KBM-7 (cell line): ENCODE measurements around the gene ARHGEF10L.
A peak's percentile ranks its signal among the peaks of the same experiment; 100 is the strongest.

Source experiments
- DNase-seq: peaks from one replicate; pipeline ENCODE4 v3.0.0-alpha.2; 2015
- in situ Hi-C: fragments of 300-500 bp; cut with MboI; formaldehyde crosslinking; loops from 2 replicates; pipeline ENCODE4 v1.14.3; 2020; ENCODE audit warnings: low sequenced_read_pairs, low pct_unique_long_range_greater_than_20kb, mixed read lengths

ARHGEF10L gene

GRCh38 chr1:17599291-17599953, 59.9 kb downstream of the ARHGEF10L start:
- in situ Hi-C loops: no loop called here
- DNase-seq: no peak

- in situ Hi-C loops: no loop called here
- DNase-seq: no peak
Measured at GRCh38 chr1:17599954-17600300, 60.4 kb downstream of the ARHGEF10L start.

- no peak for DNase-seq
- in situ Hi-C loops: no loop called here
Measured at GRCh38 chr1:17600321-17600720, 60.8 kb downstream of the ARHGEF10L start.

GRCh38 chr1:17601643-17602382, 62.3 kb downstream of the ARHGEF10L start:
- in situ Hi-C loops: no loop called here
- DNase-seq: no peak

- no peak for DNase-seq
- in situ Hi-C loops: no loop called here
Measured at GRCh38 chr1:17603091-17603841, 63.8 kb downstream of the ARHGEF10L start.

- no peak for DNase-seq
Measured at GRCh38 chr1:17605582-17606344, 66.3 kb downstream of the ARHGEF10L start.

GRCh38 chr1:17606826-17607440, 67.4 kb downstream of the ARHGEF10L start:
- peak; percentile 50 for DNase-seq
- in situ Hi-C loops: no loop called here

More at GRCh38 chr1:17605582-17606344, 66.3 kb downstream of the ARHGEF10L start:
- in situ Hi-C loops: no loop called here

GRCh38 chr1:17607644-17608581, 68.4 kb downstream of the ARHGEF10L start:
- in situ Hi-C loops: no loop called here

GRCh38 chr1:17609529-17609928, 70.0 kb downstream of the ARHGEF10L start:
- in situ Hi-C loops: no loop called here
- DNase-seq: no peak

More at GRCh38 chr1:17607644-17608581, 68.4 kb downstream of the ARHGEF10L start:
- DNase-seq: no peak

GRCh38 chr1:17610085-17610484, 70.6 kb downstream of the ARHGEF10L start:
- in situ Hi-C loops: loop anchor here (10.0 kb wide), 1 partner anchor 105 kb away; no protein-coding TSS in a partner anchor
- DNase-seq: no peak

GRCh38 chr1:17610713-17611112, 71.2 kb downstream of the ARHGEF10L start:
- in situ Hi-C loops: loop anchor here (10.0 kb wide), 1 partner anchor 106 kb away; no protein-coding TSS in a partner anchor
- DNase-seq: no peak

- DNase-seq: no peak
Measured at GRCh38 chr1:17611991-17612390, 72.5 kb downstream of the ARHGEF10L start.

GRCh38 chr1:17612831-17613230, 73.3 kb downstream of the ARHGEF10L start:
- in situ Hi-C loops: loop anchor here (10.0 kb wide), 1 partner anchor 108 kb away; no protein-coding TSS in a partner anchor
- DNase-seq: no peak

More at GRCh38 chr1:17611991-17612390, 72.5 kb downstream of the ARHGEF10L start:
- in situ Hi-C loops: loop anchor here (10.0 kb wide), 1 partner anchor 107 kb away; no protein-coding TSS in a partner anchor

- in situ Hi-C loops: loop anchor here (10.0 kb wide), 1 partner anchor 110 kb away; no protein-coding TSS in a partner anchor
- no peak for DNase-seq
Measured at GRCh38 chr1:17614586-17614985, 75.1 kb downstream of the ARHGEF10L start.

GRCh38 chr1:17615157-17615556, 75.7 kb downstream of the ARHGEF10L start:
- DNase-seq: no peak
- in situ Hi-C loops: loop anchor here (10.0 kb wide), 1 partner anchor 110 kb away; no protein-coding TSS in a partner anchor

- DNase-seq: no peak
- in situ Hi-C loops: loop anchor here (10.0 kb wide), 1 partner anchor 111 kb away; no protein-coding TSS in a partner anchor
Measured at GRCh38 chr1:17615959-17616358, 76.5 kb downstream of the ARHGEF10L start.

GRCh38 chr1:17616731-17617279, 77.3 kb downstream of the ARHGEF10L start:
- in situ Hi-C loops: loop anchor here (10.0 kb wide), 1 partner anchor 112 kb away; no protein-coding TSS in a partner anchor
- no peak for DNase-seq
